Endothelial cell of umbilical vein (primary cell): Measurements from ENCODE around the gene NKX2-3. TPM values are rescaled to one million over a fixed set of nuclear protein-coding genes. Genes with fewer than 3 reads are reported as not detected.

ENCODE experiments used
- BruUV-seq: library from RNA; stranded (reverse); fragments of 400-500 nt; replicated peaks from 2 replicates; lab custom pipeline; 2021; lab: Mats Ljungman, UMichigan
- CTCF ChIA-PET: fragments of 300-600, 350-600 bp; sonication (Branson Sonifier 250); formaldehyde crosslinking; loops from one replicate; lab custom pipeline; 2021; ENCODE audit warnings: antibody characterized with exemption, inconsistent platforms; lab: Charles Lee
- POLR2A ChIA-PET: fragments of 300-600, 350-600 bp; sonication (Branson Sonifier 250); formaldehyde crosslinking; loops from one replicate; lab custom pipeline; 2021; ENCODE audit warnings: antibody characterized with exemption, inconsistent platforms; lab: Charles Lee
- DNase-seq: peaks from one replicate; pipeline ENCODE4 v3.0.0-alpha.2; 2011; ENCODE audit warnings: low read depth, low spot score
- FAIRE-seq: peaks from 2 replicates; lab custom pipeline; 2011; peaks lifted over from hg19 to GRCh38; lab: Jason Lieb, UNC
- H2AFZ ChIP-seq: 2 replicates; pipeline ENCODE4 v1.6.0; 2012; ENCODE audit warnings: low read depth, low read length, control low read depth, inconsistent platforms
- H3K27ac ChIP-seq: 2 replicates; pipeline ENCODE4 v1.5.1; 2011; ENCODE audit warnings: low read depth, mild to moderate bottlenecking, control low read depth, low read length, moderate library complexity; ENCODE audit not compliant: insufficient read depth
- H3K27me3 ChIP-seq, 2 experiments: 2 replicates each; pipeline versions ENCODE4 v1.6.0 to v1.6.1; 2011; ENCODE audit warnings: low read length in 2 of 2, mixed read lengths in 1 of 2; ENCODE audit not compliant: control insufficient read depth in 2 of 2, insufficient read depth in 2 of 2
- H3K36me3 ChIP-seq, 2 experiments: 2 replicates in 1 of 2; 3 replicates in 1 of 2; pipeline ENCODE4 v1.5.1; 2011; ENCODE audit warnings: low read length in 2 of 2, mild to moderate bottlenecking in 1 of 2, moderate library complexity in 1 of 2; ENCODE audit not compliant: control insufficient read depth in 2 of 2, insufficient read depth in 2 of 2; ENCODE audit errors: extremely low read depth in 1 of 2
- H3K4me1 ChIP-seq: 3 replicates; pipeline ENCODE4 v1.5.1; 2011; ENCODE audit warnings: mild to moderate bottlenecking, low read length; ENCODE audit not compliant: control insufficient read depth, insufficient read depth; ENCODE audit errors: extremely low read depth
- H3K4me2 ChIP-seq: 2 replicates; pipeline ENCODE4 v1.6.1; 2011; ENCODE audit warnings: low read length, control low read depth, mixed read lengths; ENCODE audit not compliant: insufficient read depth
- H3K4me3 ChIP-seq, 3 experiments: fragments of 200-600 bp in 1 of 3; sonication (generic), shearing (Covaris generic) in 1 of 3; replicated peaks in 1 of 3; 2 replicates each; pipeline ENCODE4 v1.5.1; 2011 to 2016; ENCODE audit warnings: control low read depth in 3 of 3, low read length in 3 of 3, mild to moderate bottlenecking in 2 of 3, inconsistent platforms in 1 of 3, low read depth in 1 of 3, moderate library complexity in 1 of 3; ENCODE audit not compliant: insufficient read depth in 1 of 3
- H3K79me2 ChIP-seq: 2 replicates; pipeline ENCODE4 v1.6.0; 2012; ENCODE audit warnings: low read length, inconsistent platforms; ENCODE audit not compliant: control insufficient read depth, insufficient read depth
- H3K9ac ChIP-seq: replicated peaks from 2 replicates; pipeline ENCODE3; 2011; ENCODE audit warnings: low read length, control low read depth; ENCODE audit not compliant: insufficient read depth; ENCODE audit errors: extremely low read depth
- H3K9me1 ChIP-seq: replicated peaks from 3 replicates; pipeline ENCODE4 v1.6.0; 2011; ENCODE audit warnings: mild to moderate bottlenecking, low read length; ENCODE audit not compliant: control insufficient read depth, insufficient read depth; ENCODE audit errors: extremely low read depth
- H3K9me3 ChIP-seq: replicated peaks from 2 replicates; pipeline ENCODE4 v1.5.1; 2012; ENCODE audit warnings: low read length, inconsistent platforms; ENCODE audit not compliant: control insufficient read depth, insufficient read depth
- H4K20me1 ChIP-seq: replicated peaks from 2 replicates; pipeline ENCODE3; 2011; ENCODE audit warnings: mild to moderate bottlenecking, low read length; ENCODE audit not compliant: control insufficient read depth, insufficient read depth; ENCODE audit errors: extremely low read depth
- GATA2 ChIP-seq: IDR thresholded peaks from 2 replicates; pipeline ENCODE4 v1.7.0; 2011; ENCODE audit warnings: low read depth, mild to moderate bottlenecking, moderate library complexity, mixed read lengths, low read length; ENCODE audit not compliant: insufficient read length, insufficient read depth
- MYC ChIP-seq: IDR thresholded peaks from one replicate; pipeline ENCODE4 v1.6.1; 2011; ENCODE audit warnings: mild to moderate bottlenecking, low read depth, low read length
- POLR2AphosphoS5 ChIP-seq: IDR thresholded peaks from 2 replicates; pipeline ENCODE4 v1.6.1; 2012; ENCODE audit warnings: low read depth, mild to moderate bottlenecking, control low read depth, low read length, moderate library complexity; ENCODE audit not compliant: insufficient read depth
- dilution Hi-C: fragments of 300-500 bp; cut with MboI; formaldehyde crosslinking; loops from one replicate; pipeline ENCODE4 v1.15.0; 2019; ENCODE audit warnings: low sequenced_read_pairs; ENCODE audit not compliant: extremely low pct_ligation_motif_present
- intact Hi-C: fragments of 100-400 bp; cut with micrococcal nuclease; formaldehyde crosslinking; loops from one replicate; pipeline ENCODE4 v1.10.0; 2022
- polyA plus RNA-seq, 4 experiments: library from polyadenylated mRNA; depleted of rRNA in 3 of 4; stranded (reverse) in 3 of 4; unstranded in 1 of 4; fragments of >200 nt; gene quantifications; 2 replicates each; pipeline versions ENCODE4 v1.2.1 to v1.2.3, GENCODE V29; 2011 to 2012; ENCODE audit warnings: missing spikeins in 1 of 4
- total RNA-seq: library from RNA; stranded (reverse); gene quantifications from 2 replicates; pipeline ENCODE4 v1.2.3, GENCODE V29; 2021
- TF ChIP-seq, protein P1 (sequence below), 2 donors: IDR thresholded peaks; 1 replicate in 1 of 2; 2 replicates in 1 of 2; pipeline ENCODE4 v1.5.1; 2011; ENCODE audit warnings: low read length in 2 of 2, mild to moderate bottlenecking in 2 of 2, moderate library complexity in 2 of 2, control low read depth in 1 of 2, inconsistent platforms in 1 of 2, low read depth in 1 of 2; ENCODE audit not compliant: insufficient read depth in 1 of 2; ENCODE audit errors: extremely low read depth in 1 of 2

NKX2-3 gene
- total and polyA plus RNA-seq, 2 donors (not counting 3 experiments of a cell fraction or from before 2014, with no cell fraction given): not detected

DNA sequence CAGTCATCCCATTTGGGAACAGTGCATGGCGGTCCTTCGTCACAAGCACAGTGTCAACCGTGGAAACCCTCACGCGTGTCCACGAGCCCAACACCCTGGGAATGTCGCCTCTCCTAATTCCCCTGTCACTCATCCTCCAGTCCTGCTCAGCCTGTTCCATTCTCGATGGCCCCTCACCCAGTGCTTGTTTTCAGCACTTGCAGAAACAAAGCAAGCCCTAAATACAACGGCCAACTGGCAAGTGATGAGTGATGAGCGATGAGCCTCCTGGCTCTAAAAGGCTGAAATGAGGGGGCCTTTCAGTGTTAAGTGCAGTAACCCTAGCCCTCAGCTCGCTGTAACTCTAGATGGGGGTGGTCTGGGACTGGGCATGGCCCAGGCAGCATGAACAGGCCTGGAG lies 22.6 kb downstream of the NKX2-3 start:
- FAIRE-seq (no peak), DNase-seq (no peak)
- Histone ChIP-seq H3K4me3 (no peak overlapping the region), H3K9ac (no peak overlapping the region), H4K20me1 (no peaks in the 10 kb centered on the region), H2AFZ (no peak overlapping the region), H3K4me1 (no peaks in the 10 kb centered on the region), H3K4me2 (no peak overlapping the region), H3K27ac (no peak overlapping the region), H3K9me3 (no peaks in the 10 kb centered on the region), H3K36me3 (no peaks in the 10 kb centered on the region), H3K27me3 (peaks cover 19 to 31% of the 10 kb centered on the region in 2 experiments), H3K9me1 (no peaks in the 10 kb centered on the region), H3K79me2 (no peaks in the 10 kb centered on the region)
- BruUV-seq: no TSS peak
- ChIA-PET CTCF (interaction anchor here (10.4 kb wide), 1 partner anchor 119 kb away, joined by 153 read pairs; no protein-coding TSS in a partner anchor), POLR2A (no interaction called here)
- TF ChIP-seq GATA2 (no peak), POLR2AphosphoS5 (no peak)
- dilution Hi-C loops: no loop called here
- intact Hi-C loops: no loop called here

DNA sequence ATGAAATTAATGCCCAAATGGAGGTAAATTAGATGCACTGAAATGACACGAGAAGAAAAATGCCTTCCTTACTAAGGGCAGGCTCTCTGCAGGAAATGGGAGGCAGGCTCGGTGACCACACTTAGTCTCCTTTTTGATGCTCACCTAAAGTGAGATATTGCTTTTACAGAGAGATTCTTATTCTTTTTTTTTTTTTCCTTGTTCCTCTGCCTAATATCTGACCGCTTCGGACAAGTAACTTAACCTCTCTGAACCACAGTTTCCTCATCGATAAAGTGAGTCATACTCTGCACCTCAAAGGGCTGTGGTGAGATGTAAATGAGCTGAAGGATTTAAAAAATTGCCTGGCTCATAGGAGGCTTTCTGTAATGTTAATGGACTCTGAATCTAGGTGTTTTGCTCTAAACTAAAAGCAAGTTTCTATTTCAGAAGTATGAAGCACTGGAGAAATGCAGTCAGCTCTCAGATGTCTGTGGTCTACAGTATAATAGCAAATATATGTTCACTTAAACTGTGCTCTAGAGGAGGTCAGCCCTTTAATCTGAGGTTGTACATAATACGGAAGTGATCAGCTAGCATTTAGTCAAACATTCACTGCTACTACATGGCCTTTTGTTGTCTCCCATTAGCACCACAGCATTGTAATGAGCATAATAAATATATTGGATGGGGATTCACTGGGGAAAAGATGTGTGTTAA lies 23.2 kb downstream of the NKX2-3 start:
- no peaks in the 10 kb centered on the region for H3K4me1 ChIP-seq
- no peaks in the 10 kb centered on the region for H4K20me1 ChIP-seq
- H3K27ac ChIP-seq: no peak overlapping the region
- no TSS peak for BruUV-seq
- H3K36me3 ChIP-seq: no peaks in the 10 kb centered on the region
- FAIRE-seq (no peak), DNase-seq (no peak)
- no peaks in the 10 kb centered on the region for H3K9me3 ChIP-seq
- no peak overlapping the region for H3K4me2 ChIP-seq
- POLR2A ChIA-PET: no interaction called here
- CTCF ChIA-PET: interaction anchor here (5.7 kb wide), 1 partner anchor 120 kb away, joined by 58 read pairs; no protein-coding TSS in a partner anchor
- no peaks in the 10 kb centered on the region for H3K9me1 ChIP-seq
- intact Hi-C loops (no loop called here), dilution Hi-C loops (no loop called here)
- H3K27me3 ChIP-seq: peaks cover 18 to 26% of the 10 kb centered on the region in 2 experiments
- no peak overlapping the region for H3K9ac ChIP-seq
- no peak overlapping the region for H2AFZ ChIP-seq
- TF ChIP-seq, protein P1, sequence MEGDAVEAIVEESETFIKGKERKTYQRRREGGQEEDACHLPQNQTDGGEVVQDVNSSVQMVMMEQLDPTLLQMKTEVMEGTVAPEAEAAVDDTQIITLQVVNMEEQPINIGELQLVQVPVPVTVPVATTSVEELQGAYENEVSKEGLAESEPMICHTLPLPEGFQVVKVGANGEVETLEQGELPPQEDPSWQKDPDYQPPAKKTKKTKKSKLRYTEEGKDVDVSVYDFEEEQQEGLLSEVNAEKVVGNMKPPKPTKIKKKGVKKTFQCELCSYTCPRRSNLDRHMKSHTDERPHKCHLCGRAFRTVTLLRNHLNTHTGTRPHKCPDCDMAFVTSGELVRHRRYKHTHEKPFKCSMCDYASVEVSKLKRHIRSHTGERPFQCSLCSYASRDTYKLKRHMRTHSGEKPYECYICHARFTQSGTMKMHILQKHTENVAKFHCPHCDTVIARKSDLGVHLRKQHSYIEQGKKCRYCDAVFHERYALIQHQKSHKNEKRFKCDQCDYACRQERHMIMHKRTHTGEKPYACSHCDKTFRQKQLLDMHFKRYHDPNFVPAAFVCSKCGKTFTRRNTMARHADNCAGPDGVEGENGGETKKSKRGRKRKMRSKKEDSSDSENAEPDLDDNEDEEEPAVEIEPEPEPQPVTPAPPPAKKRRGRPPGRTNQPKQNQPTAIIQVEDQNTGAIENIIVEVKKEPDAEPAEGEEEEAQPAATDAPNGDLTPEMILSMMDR (IDR thresholded peaks at IDR 0.05; ENCODE audit: extremely low read depth in 1 of 2, insufficient read depth in 1 of 2, low read depth in 1 of 2, low read length in 2 of 2): no peak
- no peak for TF ChIP-seq MYC
- no peak overlapping the region for H3K4me3 ChIP-seq
- no peaks in the 10 kb centered on the region for H3K79me2 ChIP-seq
